Measurements from ENCODE around the gene RANBP3.

Gene RANBP3

DNA sequence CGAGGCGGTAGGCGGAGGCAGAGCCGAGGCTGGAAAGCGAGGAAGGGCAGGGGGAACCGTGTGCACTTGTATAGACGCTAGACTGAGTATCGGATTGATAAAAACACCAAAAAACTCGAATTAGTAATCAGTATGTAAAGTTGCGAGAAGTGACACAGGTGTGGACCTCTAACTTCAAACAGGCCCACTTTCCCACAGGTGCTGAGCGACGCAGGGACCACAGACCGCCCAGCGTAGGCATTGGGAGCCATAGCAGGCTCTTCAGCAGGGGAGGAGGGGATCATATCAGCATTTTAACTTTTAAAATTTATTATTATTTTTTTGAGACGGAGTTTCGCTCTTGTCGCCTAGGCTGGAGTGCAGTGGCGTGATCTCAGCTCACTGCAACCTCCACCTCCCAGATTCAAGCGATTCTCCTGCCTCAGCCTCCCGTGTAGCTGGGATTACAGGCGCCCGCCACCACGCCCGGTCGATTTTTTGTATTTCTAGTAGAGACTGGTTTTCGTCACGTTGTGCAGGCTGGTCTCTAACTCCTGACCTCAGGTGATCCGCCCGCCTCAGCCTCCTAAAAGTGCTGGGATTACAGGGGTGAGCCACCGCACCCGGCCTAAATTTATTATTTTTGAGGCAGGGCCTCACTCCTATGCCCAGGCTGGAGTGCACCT is 72.7 kb downstream of the RANBP3 start:
- peak overlapping the region; percentile 91 for H3K4me3 ChIP-seq (ENCODE audit: low read length)
- H3K27ac ChIP-seq (ENCODE audit: low read length) = peak overlapping the region; percentile 50; the same call in 1 of the 2 replicates
- peak overlapping the region; percentile 91 for H2AFZ ChIP-seq (ENCODE audit: low read length)
- H3K79me2 ChIP-seq (ENCODE audit: low read length) = peaks cover 43% of the 10 kb centered on the region
- H3K27me3 ChIP-seq (replicated peaks; ENCODE audit: insufficient read depth, low read length) = no peaks in the 10 kb centered on the region
- H3K9me2 ChIP-seq (replicated peaks; ENCODE audit: insufficient read depth, low read length) = no peaks in the 10 kb centered on the region
- H4K20me1 ChIP-seq (ENCODE audit: insufficient read depth, low read length) = peaks cover 6% of the 10 kb centered on the region; the same call in 1 of the 2 replicates
- H3K4me1 ChIP-seq (ENCODE audit: low read length) = peaks cover 5% of the 10 kb centered on the region; the same call in 1 of the 2 replicates
- peak overlapping the region; percentile 78 for H3K9ac ChIP-seq (ENCODE audit: low read length)
- H3K4me2 ChIP-seq (ENCODE audit: low read depth, low read length) = peak overlapping the region; percentile 83
- no peak for DNase-seq
- peaks cover 2% of the 10 kb centered on the region; the same call in 1 of the 2 replicates for H3K36me3 ChIP-seq (replicated peaks; ENCODE audit: insufficient read depth, low read length)
- H3F3A ChIP-seq (ENCODE audit: insufficient read depth, low read length) = 0 out of 2 replicates have a peak, but pooled peaks cover 6% of the 10 kb centered on the region
- no peaks in the 10 kb centered on the region for H3K9me3 ChIP-seq (replicated peaks; ENCODE audit: insufficient read depth, low read length)
- TF ChIP-seq EZH2phosphoT487 (IDR thresholded peaks at IDR 0.05; ENCODE audit: low read length) = no peak
- no peak for TF ChIP-seq EZH2 (optimal IDR thresholded peaks at IDR 0.05; ENCODE audit: low read depth, low read length)
- TF ChIP-seq, protein P1, sequence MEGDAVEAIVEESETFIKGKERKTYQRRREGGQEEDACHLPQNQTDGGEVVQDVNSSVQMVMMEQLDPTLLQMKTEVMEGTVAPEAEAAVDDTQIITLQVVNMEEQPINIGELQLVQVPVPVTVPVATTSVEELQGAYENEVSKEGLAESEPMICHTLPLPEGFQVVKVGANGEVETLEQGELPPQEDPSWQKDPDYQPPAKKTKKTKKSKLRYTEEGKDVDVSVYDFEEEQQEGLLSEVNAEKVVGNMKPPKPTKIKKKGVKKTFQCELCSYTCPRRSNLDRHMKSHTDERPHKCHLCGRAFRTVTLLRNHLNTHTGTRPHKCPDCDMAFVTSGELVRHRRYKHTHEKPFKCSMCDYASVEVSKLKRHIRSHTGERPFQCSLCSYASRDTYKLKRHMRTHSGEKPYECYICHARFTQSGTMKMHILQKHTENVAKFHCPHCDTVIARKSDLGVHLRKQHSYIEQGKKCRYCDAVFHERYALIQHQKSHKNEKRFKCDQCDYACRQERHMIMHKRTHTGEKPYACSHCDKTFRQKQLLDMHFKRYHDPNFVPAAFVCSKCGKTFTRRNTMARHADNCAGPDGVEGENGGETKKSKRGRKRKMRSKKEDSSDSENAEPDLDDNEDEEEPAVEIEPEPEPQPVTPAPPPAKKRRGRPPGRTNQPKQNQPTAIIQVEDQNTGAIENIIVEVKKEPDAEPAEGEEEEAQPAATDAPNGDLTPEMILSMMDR (IDR thresholded peaks at IDR 0.05; ENCODE audit: low read length) = no peak

DNA sequence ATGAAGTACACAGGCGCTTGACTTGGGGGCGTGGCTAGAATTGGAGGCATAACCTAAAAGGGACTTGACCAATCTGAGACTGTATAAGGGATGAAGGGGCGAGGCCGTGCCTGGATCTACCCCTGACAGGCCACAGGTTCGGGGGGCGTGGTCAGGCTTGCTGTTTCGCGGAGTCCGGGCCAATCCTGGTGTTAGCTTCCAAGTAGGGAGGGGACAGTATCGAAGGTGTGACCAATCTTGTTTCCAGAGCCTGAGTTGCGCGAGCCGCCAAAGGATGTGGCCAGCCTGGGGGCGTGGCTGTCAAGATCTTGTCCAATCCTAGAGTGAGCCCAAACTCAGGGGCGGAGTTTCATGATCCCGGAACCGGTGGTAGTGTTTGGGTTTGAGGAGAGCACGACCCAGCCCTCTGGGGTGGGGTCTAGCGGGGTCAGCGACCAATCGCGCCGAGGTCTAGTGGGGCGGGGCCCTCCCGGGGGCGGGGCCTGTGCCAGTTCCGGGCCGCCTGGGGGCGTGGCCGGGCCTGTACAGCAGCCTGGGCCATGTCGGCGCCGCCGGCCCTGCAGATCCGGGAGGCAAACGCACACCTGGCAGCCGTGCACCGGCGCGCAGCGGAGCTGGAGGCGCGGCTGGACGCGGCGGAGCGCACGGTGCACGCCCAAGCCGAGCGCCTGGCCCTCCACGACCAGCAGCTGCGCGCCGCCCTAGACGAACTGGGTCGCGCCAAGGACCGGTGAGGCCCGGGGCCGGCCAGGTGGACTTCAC is 73.4 kb downstream of the RANBP3 start, which contains the start of gene VMAC:
TSS of gene VMAC (plus strand) at position 521 of the 762 bp plus-strand sequence. CDS start at position 540, 19 bp downstream.
- H3F3A ChIP-seq (ENCODE audit: insufficient read depth, low read length) = 0 out of 2 replicates have a peak, but pooled peaks cover 6% of the 10 kb centered on the region
- H3K9me3 ChIP-seq (replicated peaks; ENCODE audit: insufficient read depth, low read length) = no peaks in the 10 kb centered on the region
- peaks cover 4% of the 10 kb centered on the region; the same call in 1 of the 2 replicates for H3K36me3 ChIP-seq (replicated peaks; ENCODE audit: insufficient read depth, low read length)
- peak within 1 kb of the TSS; percentile 83 for H3K4me2 ChIP-seq (ENCODE audit: low read depth, low read length)
- DNase-seq = peak; percentile 100
- H3K4me3 ChIP-seq (ENCODE audit: low read length) = peak within 1 kb of the TSS; percentile 95
- no peaks in the 10 kb centered on the region for H3K27me3 ChIP-seq (replicated peaks; ENCODE audit: insufficient read depth, low read length)
- H3K9me2 ChIP-seq (replicated peaks; ENCODE audit: insufficient read depth, low read length) = no peaks in the 10 kb centered on the region
- peaks cover 50% of the 10 kb centered on the region for H3K79me2 ChIP-seq (ENCODE audit: low read length)
- TF ChIP-seq, protein P1 (IDR thresholded peaks at IDR 0.05; ENCODE audit: low read length) = no peak
- TF ChIP-seq EZH2phosphoT487 (IDR thresholded peaks at IDR 0.05; ENCODE audit: low read length) (no peak), EZH2 (optimal IDR thresholded peaks at IDR 0.05; ENCODE audit: low read depth, low read length) (no peak)
- H3K27ac ChIP-seq (ENCODE audit: low read length) = peak within 1 kb of the TSS; percentile 89
- peaks cover 5% of the 10 kb centered on the region; the same call in 1 of the 2 replicates for H3K4me1 ChIP-seq (ENCODE audit: low read length)
- peaks cover 11% of the 10 kb centered on the region; the same call in 1 of the 2 replicates for H4K20me1 ChIP-seq (ENCODE audit: insufficient read depth, low read length)
- H2AFZ ChIP-seq (ENCODE audit: low read length) = peak within 1 kb of the TSS; percentile 91
- peak within 1 kb of the TSS; percentile 98 for H3K9ac ChIP-seq (ENCODE audit: low read length)

DNA sequence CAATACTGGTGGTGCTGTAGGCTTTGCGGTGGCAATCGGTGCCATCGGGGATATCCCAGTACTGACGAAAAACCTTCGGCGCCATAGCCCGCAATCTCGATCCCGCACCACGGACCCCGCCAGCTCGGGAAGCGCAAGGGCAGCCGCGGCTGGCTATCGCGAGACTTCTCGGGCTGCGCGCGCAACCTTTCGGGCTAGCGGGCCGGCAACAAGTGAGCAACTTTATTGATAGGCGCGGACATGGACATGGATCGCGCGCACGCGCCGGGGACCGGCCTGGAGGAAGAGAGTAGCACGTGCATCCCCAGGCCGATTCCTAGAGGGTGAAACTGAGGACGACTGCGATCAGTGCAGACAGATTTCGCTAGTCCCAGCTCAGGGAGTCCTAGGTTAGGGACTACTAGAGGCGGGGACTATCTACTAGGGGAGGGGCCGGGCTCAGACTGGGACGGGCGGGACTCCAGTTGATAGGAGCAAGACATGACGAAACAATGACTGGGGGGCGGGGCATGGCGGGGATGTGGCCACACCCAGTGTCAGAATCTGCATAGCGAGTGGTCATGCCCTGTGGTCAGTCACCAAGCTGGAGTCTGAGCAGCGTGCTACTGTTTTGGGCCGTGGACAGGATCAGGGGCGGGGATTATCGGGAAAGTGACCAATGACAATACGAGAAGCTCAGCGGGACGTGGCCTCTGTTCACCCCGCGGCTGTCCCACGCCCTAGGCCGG is 74.2 kb downstream of the RANBP3 start, which contains the start of gene NDUFA11:
TSS of gene NDUFA11 (minus strand) at position 167 of the 728 bp plus-strand sequence. CDS start at position 85, 82 bp downstream.
- H3K27me3 ChIP-seq (replicated peaks; ENCODE audit: insufficient read depth, low read length) = no peaks in the 10 kb centered on the region
- no peaks in the 10 kb centered on the region for H3K9me3 ChIP-seq (replicated peaks; ENCODE audit: insufficient read depth, low read length)
- H3K79me2 ChIP-seq (ENCODE audit: low read length) = peaks cover 52% of the 10 kb centered on the region
- H2AFZ ChIP-seq (ENCODE audit: low read length) = peak within 1 kb of the TSS; percentile 74
- 0 out of 2 replicates have a peak, but pooled peaks cover 6% of the 10 kb centered on the region for H3F3A ChIP-seq (ENCODE audit: insufficient read depth, low read length)
- peaks cover 11% of the 10 kb centered on the region; the same call in 1 of the 2 replicates for H4K20me1 ChIP-seq (ENCODE audit: insufficient read depth, low read length)
- DNase-seq = peak; percentile 99
- H3K9me2 ChIP-seq (replicated peaks; ENCODE audit: insufficient read depth, low read length) = no peaks in the 10 kb centered on the region
- peak within 1 kb of the TSS; percentile 95 for H3K4me3 ChIP-seq (ENCODE audit: low read length)
- H3K4me2 ChIP-seq (ENCODE audit: low read depth, low read length) = peak within 1 kb of the TSS; percentile 67
- peak within 1 kb of the TSS; percentile 89 for H3K27ac ChIP-seq (ENCODE audit: low read length)
- H3K9ac ChIP-seq (ENCODE audit: low read length) = peak within 1 kb of the TSS; percentile 98
- TF ChIP-seq EZH2 (optimal IDR thresholded peaks at IDR 0.05; ENCODE audit: low read depth, low read length) (no peak), EZH2phosphoT487 (IDR thresholded peaks at IDR 0.05; ENCODE audit: low read length) (no peak)
- TF ChIP-seq, protein P1 (IDR thresholded peaks at IDR 0.05; ENCODE audit: low read length) = no peak
- peaks cover 4% of the 10 kb centered on the region; the same call in 1 of the 2 replicates for H3K36me3 ChIP-seq (replicated peaks; ENCODE audit: insufficient read depth, low read length)
- peaks cover 5% of the 10 kb centered on the region; the same call in 1 of the 2 replicates for H3K4me1 ChIP-seq (ENCODE audit: low read length)

Measured in MM.1S (cell line).